ENCODE data around the gene PGBD2. TPM values are rescaled to one million over a fixed set of nuclear protein-coding genes. Genes with fewer than 3 reads are reported as not detected.
A peak's percentile ranks its signal among the peaks of the same experiment; 100 is the strongest.

PGBD2 gene
- total and polyA plus RNA-seq, 2 of the 4 experiments (the other 2 are of a cell fraction): 4.8 to 6.8 TPM

DNA sequence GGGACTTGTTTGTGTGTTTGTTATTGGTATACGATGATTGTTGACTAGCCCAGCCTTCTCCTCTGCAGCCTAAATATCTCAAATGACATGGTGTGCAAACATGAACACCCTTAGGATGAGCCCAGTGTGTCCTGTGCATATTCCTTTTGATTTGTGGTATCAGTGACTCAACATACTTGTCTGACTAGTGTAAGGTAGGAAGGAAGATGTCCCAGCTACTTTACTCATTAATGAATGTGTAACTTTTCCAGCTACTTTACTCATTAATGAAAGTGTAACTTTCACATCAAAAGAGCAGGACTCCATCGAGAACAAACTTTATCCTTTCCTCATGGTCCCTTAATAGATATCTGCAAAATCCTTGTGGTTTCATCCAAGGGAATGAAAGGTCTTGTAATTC, 44.4 kb upstream of the PGBD2 start:
- Histone ChIP-seq H3K56ac (ENCODE audit: extremely low read depth, insufficient read depth, low read length) (no peak overlapping the region), H4K20me1 (ENCODE audit: insufficient read depth, low read length) (no peaks in the 10 kb centered on the region), H3K4me3 (ENCODE audit: insufficient read depth, low read depth, low read length) (no peak overlapping the region), H3K4ac (ENCODE audit: low read depth, low read length) (no peak overlapping the region), H2AK9ac (replicated peaks; ENCODE audit: low read depth, low read length, poor library complexity) (no peak overlapping the region), H4K91ac (ENCODE audit: insufficient read depth, low read depth, low read length) (no peak overlapping the region), H3K4me2 (ENCODE audit: low read depth, low read length) (no peak overlapping the region), H3K9ac (ENCODE audit: low read depth, low read length) (no peak overlapping the region), H2AK5ac (ENCODE audit: low read depth, low read length) (no peak overlapping the region), H3K27ac (ENCODE audit: insufficient read depth, low read length) (no peak overlapping the region), H3K18ac (ENCODE audit: low read depth, low read length) (no peak overlapping the region), H3K4me1 (ENCODE audit: control insufficient read depth, insufficient read depth, low read length) (peaks cover 18% of the 10 kb centered on the region), H2BK120ac (ENCODE audit: low read depth, low read length) (no peak overlapping the region), H4K8ac (ENCODE audit: low read depth in 2 of 2, low read length in 2 of 2) (no peak overlapping the region), H2BK5ac (ENCODE audit: low read depth, low read length, poor library complexity, severe bottlenecking) (no peak overlapping the region), H2BK20ac (ENCODE audit: low read depth, low read length) (no peak overlapping the region), H3K23ac (ENCODE audit: low read depth, low read length) (0 out of 2 replicates have a peak overlapping the region, but pooled peaks have one; percentile 19), H3K79me1 (ENCODE audit: low read depth in 1 of 2, low read length in 2 of 2) (peaks cover 12 to 19% of the 10 kb centered on the region in 2 experiments; a peak in 3 of 4 replicates), H3K9me3 (ENCODE audit: control insufficient read depth, insufficient read depth, low read length) (no peaks in the 10 kb centered on the region), H2AFZ (replicated peaks; ENCODE audit: low read length, poor library complexity) (no peak overlapping the region), H3K27me3 (ENCODE audit: control insufficient read depth, insufficient read depth, low read length) (no peaks in the 10 kb centered on the region), H3K9me1 (ENCODE audit: insufficient read depth, low read length) (peaks cover 15% of the 10 kb centered on the region; the same call in 1 of the 2 replicates), H2BK15ac (ENCODE audit: low read depth, low read length) (no peak overlapping the region), H3K36me3 (ENCODE audit: control insufficient read depth, insufficient read depth, low read length) (no peaks in the 10 kb centered on the region), H3K14ac (replicated peaks; ENCODE audit: low read depth, low read length) (no peak overlapping the region), H4K5ac (ENCODE audit: low read depth, low read length) (no peak overlapping the region)
- no CpG with 5 or more reads among the region's 2 CpGs for WGBS, 2 experiments (ENCODE audit: extremely low coverage in 2 of 2, insufficient read length in 1 of 2)
- ATAC-seq (ENCODE audit: low read depth) (no peak), DNase-seq (no peak)
- CTCF ChIA-PET: interaction anchor here (0.8 kb wide), 1 partner anchor 12 kb away, joined by 5 read pairs; no protein-coding TSS in a partner anchor
- in situ Hi-C loops (cut with MboI; ENCODE audit: low sequenced_read_pairs) (no loop called here), dilution Hi-C loops (cut with HindIII; ENCODE audit: low sequenced_read_pairs, unreplicated experiment) (no loop called here), intact Hi-C loops (cut with micrococcal nuclease) (no loop called here)
- BruUV-seq (replicated peaks): no TSS peak
- no peak for TF ChIP-seq MAZ (IDR thresholded peaks at IDR 0.05; ENCODE audit: borderline replicate concordance, low read depth, low read length)
- TF ChIP-seq MXI1 (IDR thresholded peaks at IDR 0.05; ENCODE audit: borderline replicate concordance, low read depth, low read length): no peak
- TF ChIP-seq RCOR1 (IDR thresholded peaks at IDR 0.05; ENCODE audit: insufficient replicate concordance, low read length): no peak
- TF ChIP-seq, protein P1, sequence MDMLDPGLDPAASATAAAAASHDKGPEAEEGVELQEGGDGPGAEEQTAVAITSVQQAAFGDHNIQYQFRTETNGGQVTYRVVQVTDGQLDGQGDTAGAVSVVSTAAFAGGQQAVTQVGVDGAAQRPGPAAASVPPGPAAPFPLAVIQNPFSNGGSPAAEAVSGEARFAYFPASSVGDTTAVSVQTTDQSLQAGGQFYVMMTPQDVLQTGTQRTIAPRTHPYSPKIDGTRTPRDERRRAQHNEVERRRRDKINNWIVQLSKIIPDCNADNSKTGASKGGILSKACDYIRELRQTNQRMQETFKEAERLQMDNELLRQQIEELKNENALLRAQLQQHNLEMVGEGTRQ (IDR thresholded peaks at IDR 0.05; ENCODE audit: low read depth, low read length): no peak
- no peak for TF ChIP-seq POLR2A (IDR thresholded peaks at IDR 0.05; ENCODE audit: low read depth, low read length)
- no peak for TF ChIP-seq FOS (IDR thresholded peaks at IDR 0.05; ENCODE audit: low read depth, low read length)
- TF ChIP-seq CTCF (conservative IDR thresholded peaks at IDR 0.05; ENCODE audit: low read depth, low read length): no peak
- no peak for TF ChIP-seq RFX5 (IDR thresholded peaks at IDR 0.05; ENCODE audit: low read depth, low read length)
- TF ChIP-seq, protein P2, sequence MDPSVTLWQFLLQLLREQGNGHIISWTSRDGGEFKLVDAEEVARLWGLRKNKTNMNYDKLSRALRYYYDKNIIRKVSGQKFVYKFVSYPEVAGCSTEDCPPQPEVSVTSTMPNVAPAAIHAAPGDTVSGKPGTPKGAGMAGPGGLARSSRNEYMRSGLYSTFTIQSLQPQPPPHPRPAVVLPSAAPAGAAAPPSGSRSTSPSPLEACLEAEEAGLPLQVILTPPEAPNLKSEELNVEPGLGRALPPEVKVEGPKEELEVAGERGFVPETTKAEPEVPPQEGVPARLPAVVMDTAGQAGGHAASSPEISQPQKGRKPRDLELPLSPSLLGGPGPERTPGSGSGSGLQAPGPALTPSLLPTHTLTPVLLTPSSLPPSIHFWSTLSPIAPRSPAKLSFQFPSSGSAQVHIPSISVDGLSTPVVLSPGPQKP (IDR thresholded peaks at IDR 0.05; ENCODE audit: borderline replicate concordance, low read depth, low read length): no peak
- no peak for TF ChIP-seq MAFK (IDR thresholded peaks at IDR 0.05; ENCODE audit: low read depth, low read length)
- POLR2A ChIA-PET (ENCODE audit: unreplicated experiment): no interaction called here

All from IMR-90 (cell line).